LHCN-M2 (cell line): Measurements from ENCODE around the gene ZNF710. TPM values are rescaled to one million over a fixed set of nuclear protein-coding genes. Genes with fewer than 3 reads are reported as not detected.
"Not testable (repeated sequence)": the region's sequence is repeated elsewhere in the genome, so short reads cannot be mapped to it uniquely, and the experiment has no call there.

ENCODE experiments used
- DNase-seq: peaks from one replicate; pipeline ENCODE4 v3.0.0-alpha.2; 2012; ENCODE audit warnings: low read depth
- total RNA-seq: library from RNA; depleted of rRNA; stranded (reverse); fragments of >200 nt; gene quantifications from 2 replicates; pipeline ENCODE4 v1.2.3, GENCODE V29; 2014

The ZNF710 gene
- total RNA-seq, 1 experiment from 2014 or later = 13.1 TPM

- no peak for DNase-seq
Observed at GRCh38 chr15:90058775-90059174, 57.7 kb downstream of the ZNF710 start.

GRCh38 chr15:90059208-90059985, 58.3 kb downstream of the ZNF710 start:
- no peak for DNase-seq

GRCh38 chr15:90060797-90061196, 59.7 kb downstream of the ZNF710 start:
- DNase-seq = no peak

GRCh38 chr15:90062023-90062442, 60.9 kb downstream of the ZNF710 start:
- DNase-seq = no peak

- no peak for DNase-seq
Observed at GRCh38 chr15:90062462-90062932, 61.4 kb downstream of the ZNF710 start.

- DNase-seq = no peak
Observed at GRCh38 chr15:90062973-90063769, 62.0 kb downstream of the ZNF710 start.

GRCh38 chr15:90063770-90064247, 62.7 kb downstream of the ZNF710 start:
- DNase-seq = no peak

- no peak for DNase-seq
Observed at GRCh38 chr15:90064911-90065681, 64.0 kb downstream of the ZNF710 start.

GRCh38 chr15:90065682-90066049, 64.5 kb downstream of the ZNF710 start:
- no peak for DNase-seq

GRCh38 chr15:90067181-90067952, 66.2 kb downstream of the ZNF710 start:
- no peak for DNase-seq

- DNase-seq = no peak
Observed at GRCh38 chr15:90067953-90068606, 67.0 kb downstream of the ZNF710 start.

GRCh38 chr15:90070623-90071022, 69.5 kb downstream of the ZNF710 start:
- DNase-seq = not testable (repeated sequence)

- peak; percentile 86 for DNase-seq
Observed at GRCh38 chr15:90071220-90071807, 70.2 kb downstream of the ZNF710 start.

- DNase-seq = no peak
Observed at GRCh38 chr15:90072978-90073640, 72.0 kb downstream of the ZNF710 start.

GRCh38 chr15:90074023-90074422, 72.9 kb downstream of the ZNF710 start:
- no peak for DNase-seq

- DNase-seq = no peak
Observed at GRCh38 chr15:90074916-90075315, 73.8 kb downstream of the ZNF710 start.

- peak; percentile 53 for DNase-seq
Observed at GRCh38 chr15:90075420-90076289, 74.5 kb downstream of the ZNF710 start.

- no peak for DNase-seq
Observed at GRCh38 chr15:90076716-90077115, 75.6 kb downstream of the ZNF710 start.
